Stimulated activated CD4-positive, alpha-beta T cell treated with anti-CD3 and anti-CD28 coated beads, Interleukin-2, amount 100 ng/mL, for 24 hours (primary cell): ENCODE measurements around the gene TMEM229A.
"Not testable (repeated sequence)": the region's sequence is repeated elsewhere in the genome, so short reads cannot be mapped to it uniquely, and the experiment has no call there.

ENCODE experiments used
- DNase-seq, 2 donors: peaks; one replicate each; pipeline ENCODE4 v3.0.0-alpha.2; 2020

The TMEM229A gene

GRCh38 chr7:124031919-124032318, 948 bp downstream of the TMEM229A start:
- peak in 1 of 2 donors; percentile 0 for DNase-seq

DNA sequence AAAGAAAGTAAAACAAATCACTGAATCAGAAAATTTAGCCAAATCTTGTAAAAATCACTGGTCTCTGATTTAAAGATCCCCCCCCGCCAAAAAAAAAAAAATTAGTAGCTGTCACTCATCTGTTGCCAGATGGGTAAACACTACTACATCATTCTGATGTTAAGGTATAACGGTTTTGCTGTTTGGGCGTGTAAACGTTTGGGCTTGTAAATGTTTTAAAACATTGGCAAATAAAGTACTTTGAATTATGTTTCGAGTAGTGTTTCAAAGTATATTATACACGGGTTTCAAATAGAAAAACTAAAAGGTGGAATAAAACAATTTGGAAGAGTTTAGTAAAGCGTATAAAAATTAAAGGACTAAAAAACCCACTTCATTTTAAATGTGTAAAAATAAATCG, 1.5 kb downstream of the TMEM229A start:
- DNase-seq: no peak

DNA sequence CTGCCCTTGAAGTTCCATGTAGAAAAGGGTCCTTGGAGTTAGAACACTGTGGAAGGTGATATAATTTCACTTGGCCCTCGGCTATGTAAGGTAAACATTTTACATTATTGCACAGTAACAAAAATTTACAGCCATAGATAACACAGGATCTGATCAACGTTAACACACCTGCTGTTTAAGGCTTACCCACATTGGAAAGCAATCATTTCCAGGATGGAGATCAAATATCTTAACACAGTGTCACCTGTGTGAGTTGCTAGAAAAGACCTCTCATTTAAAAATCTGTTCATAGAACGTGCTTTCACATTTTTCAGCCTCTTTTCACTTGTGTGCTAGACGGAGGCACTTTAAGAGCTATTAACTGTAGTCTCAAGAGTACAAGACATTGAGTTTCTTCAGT, 1.9 kb downstream of the TMEM229A start:
- DNase-seq: no peak

GRCh38 chr7:124029396-124030188, 3.3 kb downstream of the TMEM229A start:
- DNase-seq: no peak

- no peak for DNase-seq
These were observed 5.6 kb downstream of the TMEM229A start for GRCh38 chr7:124027236-124027635.

GRCh38 chr7:124024329-124024728, 8.5 kb downstream of the TMEM229A start:
- not testable (repeated sequence) for DNase-seq

- DNase-seq: no peak
These were observed 10.3 kb downstream of the TMEM229A start for GRCh38 chr7:124022551-124022950.

DNA sequence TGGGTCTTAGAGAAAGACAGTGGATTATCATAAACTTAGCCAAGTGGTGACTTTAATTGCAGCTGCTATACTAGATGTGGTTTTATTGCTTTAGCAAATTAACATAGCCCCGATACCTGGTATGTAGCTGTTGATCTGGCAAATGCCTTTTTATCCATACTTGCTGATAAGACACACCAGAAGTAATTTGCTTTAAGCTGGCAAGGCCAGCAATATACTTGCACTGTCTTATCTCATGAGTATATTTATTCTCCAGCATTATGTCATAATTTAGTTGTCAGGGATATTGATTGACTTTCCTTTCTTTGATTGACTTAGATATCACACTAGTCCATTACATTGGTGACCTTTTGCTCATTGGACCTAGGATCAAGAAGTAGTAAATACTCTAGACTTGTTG, 12.8 kb downstream of the TMEM229A start:
- DNase-seq: no peak

- DNase-seq: no peak
These were observed 19.6 kb downstream of the TMEM229A start for GRCh38 chr7:124013306-124013705.

- no peak for DNase-seq
These were observed 20.0 kb downstream of the TMEM229A start for GRCh38 chr7:124012864-124013263.

- no peak for DNase-seq
These were observed 23.5 kb downstream of the TMEM229A start for GRCh38 chr7:124009321-124009720.

DNA sequence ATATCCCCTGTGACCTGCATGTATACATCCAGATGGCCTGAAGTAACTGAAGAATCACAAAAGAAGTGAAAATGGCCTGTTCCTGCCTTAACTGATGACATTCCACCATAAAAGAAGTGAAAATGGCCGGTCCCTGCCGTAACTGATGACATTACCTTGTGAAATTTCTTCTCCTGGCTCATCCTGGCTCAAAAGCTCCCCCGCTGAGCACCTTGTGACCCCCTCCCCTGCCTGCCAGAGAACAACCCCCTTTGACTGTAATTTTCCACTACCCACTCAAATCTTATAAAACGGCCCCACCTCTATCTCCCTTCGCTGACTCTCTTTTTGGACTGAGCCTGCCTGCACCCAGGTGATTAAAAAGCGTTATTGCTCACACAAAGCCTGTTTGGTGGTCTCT, 24.6 kb downstream of the TMEM229A start:
- DNase-seq: not testable (repeated sequence)

GRCh38 chr7:123999703-124000102, 33.2 kb downstream of the TMEM229A start:
- no peak for DNase-seq

DNA sequence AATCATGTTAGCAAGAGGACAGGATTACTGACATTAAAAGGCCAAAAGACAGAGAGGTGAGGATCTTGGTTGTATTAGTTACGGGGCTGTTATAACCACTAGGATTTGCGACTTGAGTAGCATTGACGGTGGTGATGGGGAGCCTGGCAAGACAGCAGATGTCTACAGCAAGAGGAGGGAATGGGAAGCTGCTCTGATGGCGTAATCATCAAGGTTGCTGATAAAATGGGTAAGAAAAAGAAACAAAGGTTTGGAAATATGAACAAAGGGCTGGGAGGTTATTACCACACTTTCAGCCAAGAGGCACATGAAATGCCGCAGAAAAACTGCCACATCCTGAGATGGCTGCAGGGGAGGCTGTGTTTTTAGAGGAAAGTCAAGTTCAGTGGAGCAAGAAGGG, 33.9 kb downstream of the TMEM229A start:
- no peak for DNase-seq

DNA sequence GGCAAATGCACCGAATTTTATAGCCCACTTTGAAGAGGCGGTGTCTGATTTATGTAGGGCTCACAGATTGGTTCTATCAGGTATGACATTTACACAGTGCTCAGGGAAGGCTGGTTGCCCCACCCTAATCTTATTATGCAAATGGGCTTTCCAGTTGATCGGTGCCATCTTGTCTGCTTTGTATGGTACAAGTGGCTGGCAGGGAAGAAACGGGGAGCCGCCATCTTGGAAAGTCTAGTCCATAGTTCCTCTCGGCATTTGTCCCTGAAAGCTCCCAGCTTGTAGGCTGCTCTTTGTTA, 36.6 kb downstream of the TMEM229A start:
- DNase-seq: no peak

- DNase-seq: no peak
These were observed 37.1 kb downstream of the TMEM229A start for GRCh38 chr7:123995617-123996326.

GRCh38 chr7:123994449-123994848, 38.4 kb downstream of the TMEM229A start:
- DNase-seq: no peak

GRCh38 chr7:123993996-123994395, 38.9 kb downstream of the TMEM229A start:
- DNase-seq: no peak

DNA sequence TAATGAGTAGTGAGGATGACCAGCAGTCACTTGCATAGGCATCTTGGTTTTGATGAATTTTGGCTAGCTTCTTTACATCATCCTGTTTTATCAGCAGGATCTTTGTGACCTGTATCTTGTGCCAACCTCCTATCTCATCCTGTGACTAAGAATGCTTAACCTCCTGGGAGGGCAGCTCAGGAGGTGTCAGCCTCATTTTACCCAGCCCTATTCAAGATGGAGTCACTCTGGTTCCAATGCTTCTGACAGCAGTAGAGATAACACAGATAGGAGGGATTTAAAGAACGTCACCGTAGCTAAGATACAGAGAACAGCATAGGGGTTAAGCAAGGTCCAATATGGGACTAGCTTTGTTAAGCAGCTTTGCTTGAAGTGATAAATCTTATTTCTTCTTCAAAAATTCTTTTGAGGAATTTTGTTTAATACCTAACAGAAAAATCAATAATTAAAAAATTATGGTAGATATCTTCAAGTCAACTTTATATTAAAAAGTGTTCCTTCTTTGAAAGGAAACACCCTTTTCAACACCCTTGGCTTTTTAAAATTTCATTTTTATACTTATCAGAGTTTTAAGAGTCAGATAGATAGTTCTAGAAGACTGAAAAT, 39.9 kb downstream of the TMEM229A start:
- no peak for DNase-seq

GRCh38 chr7:123987445-123987844, 45.4 kb downstream of the TMEM229A start:
- no peak for DNase-seq
